GM21737 (cell line): ENCODE measurements around the gene ESRP2.

Source experiments
- ATAC-seq: cut with Tn5 transposase; IDR thresholded peaks from one replicate; pipeline ENCODE4 v1.9.1; 2021; ENCODE audit warnings: mild to moderate bottlenecking, moderate library complexity; ENCODE audit not compliant: unreplicated experiment

Gene ESRP2

DNA sequence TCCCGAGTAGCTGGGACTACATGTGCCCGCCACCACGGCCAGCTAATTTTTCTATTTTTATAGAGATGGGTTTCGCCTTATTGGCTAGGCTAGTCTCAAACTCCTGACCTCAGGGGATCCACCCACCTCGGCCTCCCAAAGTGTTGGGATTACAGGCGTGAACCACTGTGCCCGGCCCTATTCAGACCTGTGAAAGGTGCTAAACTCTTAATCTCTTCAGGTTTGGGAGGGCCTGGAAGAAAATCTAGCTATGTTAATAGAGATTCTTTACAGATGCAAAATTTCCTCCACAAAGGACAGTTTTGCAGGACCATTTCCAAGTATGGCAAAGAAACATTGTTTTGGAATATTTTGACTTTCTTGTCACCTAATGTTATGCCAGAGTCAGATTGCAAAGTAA is 6.2 kb upstream of the ESRP2 start:
- no peak for ATAC-seq

DNA sequence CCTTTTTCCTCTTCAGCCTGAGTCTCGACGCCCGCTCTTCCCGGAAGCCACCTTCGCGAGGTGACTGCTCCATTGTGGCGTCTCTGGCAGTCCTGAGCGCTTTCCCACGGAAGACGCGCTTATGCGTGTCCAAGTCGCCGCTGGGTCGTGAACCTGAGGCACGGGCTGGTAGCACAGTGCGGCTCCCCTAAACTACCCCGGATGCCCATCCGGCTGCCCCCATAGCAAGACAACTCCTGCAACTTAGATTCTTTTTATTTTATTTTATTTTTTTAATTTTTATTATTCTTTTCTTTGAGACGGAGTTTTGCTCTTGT is 2.1 kb upstream of the ESRP2 start:
- ATAC-seq, result peak; percentile 9

DNA sequence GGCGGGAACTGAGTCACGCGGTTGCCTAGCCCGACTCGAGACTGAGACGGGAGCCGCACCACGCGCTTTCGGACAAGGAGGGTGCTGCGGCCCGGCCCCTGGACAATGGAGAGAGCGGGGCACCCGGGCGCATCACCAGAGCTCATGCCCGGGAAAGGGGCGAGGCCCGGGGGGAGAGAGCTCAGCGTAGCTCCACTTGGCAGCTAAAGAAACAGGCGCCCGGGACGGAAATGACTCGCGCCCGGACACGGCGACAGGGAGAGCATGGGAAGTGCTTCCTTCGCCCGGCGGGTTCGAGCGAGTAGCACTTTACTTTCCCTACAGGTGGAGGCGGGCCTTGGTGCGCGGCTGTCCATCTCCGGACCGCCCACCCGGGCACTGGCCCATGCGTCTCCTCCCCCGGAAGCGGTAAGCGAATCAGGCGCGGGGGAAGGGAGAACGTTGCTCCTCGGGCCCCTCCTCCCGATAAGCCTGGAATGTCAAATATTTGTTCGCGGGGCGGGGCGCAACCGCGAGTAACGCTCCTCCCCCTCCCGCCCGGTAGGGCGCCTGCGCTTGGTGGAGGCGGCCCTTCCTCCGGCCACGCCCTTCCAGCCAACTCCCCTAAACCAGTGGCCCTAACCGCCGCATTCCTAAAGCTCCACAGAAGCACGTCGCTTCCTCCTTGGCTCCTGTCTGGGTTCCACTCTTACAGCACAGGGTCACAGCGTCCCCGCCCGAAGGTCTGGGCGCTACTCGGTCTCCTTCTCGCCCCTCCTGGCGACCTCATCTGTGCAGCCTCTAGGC is 1.5 kb upstream of the ESRP2 start:
- peak; percentile 77 for ATAC-seq

DNA sequence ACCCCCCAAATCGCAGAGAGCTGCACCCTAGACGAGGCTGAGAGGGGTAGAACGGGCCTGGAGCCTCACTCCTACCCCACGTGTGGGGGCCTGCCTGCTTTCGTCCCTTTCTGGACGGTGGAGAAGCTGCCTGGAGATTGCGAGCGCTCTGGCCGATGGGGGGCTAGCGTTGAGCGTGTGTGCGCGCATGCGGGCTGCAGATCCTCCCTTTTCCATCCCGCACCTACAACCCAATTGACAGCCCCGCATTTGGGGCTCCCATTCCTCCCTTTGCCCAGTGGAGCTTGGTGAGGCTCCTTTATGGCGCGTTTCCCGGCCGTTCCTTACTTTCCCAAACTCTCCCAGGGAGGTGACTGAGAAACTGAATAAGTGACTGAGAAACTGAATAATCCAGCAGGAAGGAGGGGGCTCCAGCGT is 907 bp upstream of the ESRP2 start:
- ATAC-seq, result no peak

DNA sequence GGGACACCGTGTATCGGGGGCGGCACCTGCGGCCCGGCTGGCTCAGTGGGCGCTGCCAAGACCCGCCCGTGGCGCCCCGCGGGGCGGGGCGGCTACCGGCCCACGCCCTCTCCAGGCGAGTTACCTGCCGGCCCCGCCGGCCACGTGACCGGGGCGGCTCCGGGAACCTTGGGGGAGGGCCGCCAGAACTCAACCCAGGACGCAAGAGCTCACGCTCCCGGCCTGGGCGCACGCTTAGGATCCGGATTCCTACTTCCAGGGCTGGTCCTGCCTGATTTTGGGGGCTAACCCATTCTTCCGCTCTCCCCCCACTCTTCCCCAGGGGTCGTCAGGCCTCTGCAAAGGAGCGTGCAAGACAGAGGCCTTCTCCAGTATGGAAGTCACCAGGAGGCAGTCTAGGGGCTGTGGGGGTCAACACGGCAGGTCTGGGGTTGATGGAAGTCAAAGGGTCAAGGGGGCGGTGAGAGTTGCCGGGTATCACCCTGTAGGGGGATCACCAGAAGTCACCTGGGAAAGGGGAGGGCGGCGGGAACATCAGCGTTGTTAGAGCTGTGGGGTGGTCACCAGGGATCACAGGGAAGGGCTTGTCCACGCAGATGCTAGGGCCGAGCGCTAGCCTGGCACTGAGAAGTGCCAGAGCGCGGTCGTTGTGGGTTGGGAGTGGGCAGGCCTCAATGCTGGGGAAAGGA is 354 bp upstream of the ESRP2 start:
- ATAC-seq, result no peak

DNA sequence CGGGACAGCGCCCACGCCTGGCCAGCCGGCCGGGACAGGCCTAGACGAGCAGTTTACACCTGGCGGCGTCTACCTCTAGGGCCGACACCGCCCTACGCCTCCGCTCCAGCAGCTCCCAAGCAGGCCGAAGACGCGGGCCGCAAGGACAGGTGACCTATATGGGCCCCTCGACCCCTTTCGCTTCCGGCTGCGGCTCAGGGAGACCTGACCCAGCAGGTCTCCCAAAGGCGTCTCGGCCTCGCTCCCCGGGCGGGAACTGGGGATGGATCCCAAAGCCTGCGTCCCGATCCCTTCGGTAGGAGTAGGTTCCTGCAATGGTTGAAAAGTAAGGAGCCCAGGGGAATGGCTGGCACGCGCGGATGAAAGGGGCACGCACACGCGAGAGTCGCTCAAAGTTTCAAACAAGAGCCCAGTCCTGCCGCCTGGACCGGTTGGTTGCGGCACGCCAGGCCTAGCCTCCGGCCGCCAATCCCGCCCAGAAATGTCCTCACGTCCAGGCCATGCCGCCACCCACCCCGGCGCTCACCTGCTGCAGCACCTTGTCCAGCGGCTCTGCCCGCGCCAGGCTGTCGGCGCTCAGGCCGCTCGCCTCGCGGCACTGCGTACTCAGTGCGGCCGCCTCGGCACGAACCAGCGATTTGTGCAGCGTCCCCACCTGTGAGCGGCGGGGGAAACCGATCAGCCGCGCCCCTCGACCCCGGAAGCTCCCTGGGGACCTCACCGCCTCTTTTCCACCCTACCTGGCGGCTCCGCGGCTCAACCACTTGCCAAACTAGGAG is 630 bp downstream of the ESRP2 start:
- no peak for ATAC-seq

DNA sequence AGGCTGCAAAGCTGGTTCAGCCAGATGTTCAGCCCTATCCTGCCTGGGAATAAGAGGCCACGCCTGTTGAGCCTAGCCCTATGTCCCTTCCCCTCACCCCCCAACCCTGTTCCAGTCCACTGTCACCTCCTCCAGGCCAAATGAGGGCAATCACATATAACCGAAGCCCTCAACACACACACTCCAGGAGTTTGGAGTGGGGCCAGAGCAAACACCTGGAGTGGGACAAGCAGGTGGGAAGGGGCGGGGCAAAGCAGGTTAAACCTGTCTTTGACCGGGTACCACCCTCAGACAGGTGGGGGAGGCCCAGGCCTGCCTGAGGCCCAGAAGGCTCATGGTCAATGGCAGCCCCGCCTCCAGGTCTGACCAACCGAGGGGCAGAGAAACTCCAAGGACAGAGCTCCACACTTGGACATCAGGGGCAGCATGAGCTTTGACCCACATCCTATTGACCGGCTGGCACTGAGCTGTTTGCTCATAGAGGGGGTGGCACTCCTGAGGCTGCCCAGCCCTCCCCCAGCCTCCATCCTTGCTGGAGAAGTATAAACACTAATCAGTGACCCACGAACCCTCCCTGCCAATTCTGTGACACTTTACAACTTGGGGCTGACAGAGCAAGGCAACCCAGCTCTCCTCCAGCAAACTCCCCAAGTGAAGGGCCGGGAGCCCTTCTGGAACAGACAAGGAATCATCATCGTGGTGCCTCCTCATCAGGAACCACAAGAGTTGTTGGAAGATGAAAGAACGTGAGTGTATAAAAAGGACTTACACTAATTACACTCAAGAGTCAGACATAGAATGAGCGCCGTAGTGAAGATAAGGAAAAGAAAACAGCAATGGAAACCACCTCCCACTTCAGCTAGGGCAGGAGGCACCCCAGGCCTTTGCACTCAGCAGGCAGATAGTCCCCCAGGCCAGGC is 1.5 kb downstream of the ESRP2 start:
- no peak for ATAC-seq

DNA sequence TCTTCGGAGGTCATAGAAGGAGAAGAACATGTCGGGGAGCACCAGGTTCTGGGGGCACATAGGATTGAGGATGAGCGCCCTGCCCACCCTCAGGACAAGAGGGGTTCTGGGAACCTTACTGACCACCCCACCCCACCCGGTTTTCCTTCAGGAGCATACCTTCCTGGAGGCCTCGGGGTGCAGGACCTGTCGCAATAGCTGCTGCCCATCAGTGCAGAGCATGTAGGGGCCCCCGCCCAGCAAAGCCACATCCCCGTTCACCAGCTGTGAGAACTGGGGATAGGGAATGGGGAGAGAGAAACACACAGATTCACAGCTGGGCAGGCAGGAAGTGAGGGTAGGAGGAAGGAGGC is 2.1 kb downstream of the ESRP2 start:
- ATAC-seq, result no peak

DNA sequence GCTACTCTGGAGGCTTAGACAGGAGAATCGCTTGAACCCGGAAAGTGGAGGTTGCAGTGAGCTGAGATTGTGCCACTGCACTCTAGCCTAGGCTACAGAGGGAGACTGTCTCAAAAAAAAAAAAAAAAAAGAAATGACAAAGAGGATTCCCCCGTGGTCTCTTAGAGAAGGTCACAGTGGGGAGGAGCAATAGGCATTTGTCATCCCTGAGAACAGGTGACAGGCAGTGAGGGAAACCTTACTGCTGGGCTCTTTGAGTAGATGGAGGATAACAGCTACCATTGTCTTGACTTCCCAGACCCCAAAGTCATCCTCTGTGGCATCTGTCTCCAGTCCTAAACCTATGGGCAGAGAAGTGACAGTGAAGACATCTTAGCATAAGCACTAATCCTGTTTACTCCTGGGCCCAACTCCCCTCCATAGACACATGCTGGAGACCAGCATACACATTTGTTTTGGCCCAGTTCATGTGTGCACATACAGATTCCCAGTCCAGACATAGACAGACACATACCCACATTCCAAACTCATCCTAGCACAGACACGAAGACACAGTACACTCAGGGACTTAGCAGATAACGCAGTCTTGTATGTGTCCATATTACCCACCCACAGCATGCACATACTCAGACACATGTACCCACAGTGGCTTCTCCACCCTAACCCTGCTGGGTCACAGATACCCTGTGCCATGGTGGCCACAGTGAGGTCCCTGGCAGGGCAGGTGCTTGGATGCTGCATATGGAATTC is 2.7 kb downstream of the ESRP2 start:
- no peak for ATAC-seq

DNA sequence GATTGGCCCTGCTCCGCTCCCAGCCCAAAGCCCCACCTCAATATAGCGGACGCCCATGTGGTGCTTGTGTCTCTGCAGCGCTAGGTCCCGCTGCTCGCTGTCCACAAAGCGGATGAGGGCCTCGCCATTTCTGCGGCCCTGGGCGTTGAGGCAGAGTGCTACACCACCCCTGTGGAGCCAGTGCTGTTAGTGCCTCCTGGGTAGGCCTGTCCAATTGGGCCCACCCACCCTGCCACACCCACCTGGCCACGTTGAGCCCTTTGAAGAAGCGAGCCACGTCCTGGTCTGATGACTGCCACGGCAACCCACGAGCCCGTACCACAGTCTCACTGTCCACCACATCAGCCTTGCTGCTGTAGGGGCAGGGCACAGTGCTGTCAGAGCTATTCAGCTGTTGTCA is 3.6 kb downstream of the ESRP2 start:
- no peak for ATAC-seq

DNA sequence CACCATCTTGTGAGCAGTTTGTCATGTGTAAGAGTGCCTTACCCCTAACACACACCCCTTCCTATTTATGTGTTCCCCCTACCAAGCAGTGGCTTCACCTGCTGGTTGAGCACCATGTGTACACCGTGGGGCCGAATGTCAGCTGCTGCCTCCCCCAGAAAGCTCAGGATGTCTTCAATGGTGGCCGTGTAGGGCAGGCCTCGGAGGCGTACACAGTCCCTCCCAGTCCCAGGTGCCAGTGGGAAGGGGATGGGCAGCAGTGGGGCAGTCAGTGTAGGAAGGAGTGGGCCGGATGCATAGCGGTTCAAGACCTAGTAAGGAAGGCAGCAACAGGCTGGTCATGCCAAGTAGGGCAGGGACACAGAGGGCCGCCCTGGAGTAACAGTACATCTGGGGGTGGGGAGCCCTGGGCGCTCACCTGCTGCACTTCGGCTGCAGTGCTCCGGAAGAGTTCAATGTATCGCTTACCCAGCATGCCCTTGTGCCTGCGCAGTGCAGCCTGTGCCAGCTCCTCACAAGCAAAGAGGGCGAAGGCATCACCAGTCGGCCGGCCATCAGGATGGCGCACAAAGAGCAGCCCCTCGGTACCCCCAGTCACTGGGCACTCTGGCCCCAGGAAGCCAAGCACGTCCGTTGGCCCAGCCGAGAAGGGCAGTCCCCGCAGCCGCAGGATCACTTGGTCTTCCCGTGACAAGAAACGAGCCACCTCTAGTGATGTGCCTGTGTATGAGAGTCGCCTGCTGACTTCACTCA is 4.4 kb downstream of the ESRP2 start:
- no peak for ATAC-seq

DNA sequence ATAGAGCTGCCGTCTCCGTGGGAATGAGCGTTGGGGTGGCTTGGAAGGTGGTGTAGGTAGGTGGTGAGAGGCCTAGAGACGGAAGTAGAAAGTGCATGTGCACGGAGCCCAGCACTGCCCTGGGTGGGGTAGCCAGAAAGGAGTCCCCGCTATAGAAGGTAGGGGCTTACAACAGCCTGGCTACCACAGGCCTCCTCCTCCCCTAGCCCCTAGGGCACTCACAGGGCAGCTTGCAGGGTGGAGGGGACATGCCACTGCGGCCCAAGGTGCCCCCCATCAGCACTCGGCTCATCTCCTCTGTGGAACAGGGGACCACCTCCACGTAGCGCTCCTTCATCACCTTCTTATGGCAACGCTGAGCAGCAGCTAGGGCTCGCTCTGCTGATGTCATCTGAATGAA is 5.0 kb downstream of the ESRP2 start:
- ATAC-seq, result no peak

DNA sequence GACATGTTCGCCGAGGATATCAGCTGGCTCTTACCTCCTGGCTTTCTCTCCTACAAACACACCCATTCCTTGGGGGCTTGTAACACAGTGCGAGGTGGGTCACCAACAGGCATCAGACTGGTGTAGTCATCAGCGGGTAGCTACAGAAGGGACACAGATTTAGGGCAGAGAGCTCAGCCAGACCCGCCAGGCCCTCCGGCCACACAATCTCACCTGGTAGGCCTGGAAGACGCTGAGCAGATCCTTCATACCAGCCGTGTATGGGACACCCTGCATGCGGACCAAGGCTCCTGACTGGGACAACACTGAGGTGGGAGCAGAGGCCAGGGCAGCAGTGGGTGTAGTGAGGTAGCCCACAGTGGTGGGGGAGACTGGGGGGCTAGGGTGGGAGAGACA is 5.8 kb downstream of the ESRP2 start:
- ATAC-seq, result no peak

DNA sequence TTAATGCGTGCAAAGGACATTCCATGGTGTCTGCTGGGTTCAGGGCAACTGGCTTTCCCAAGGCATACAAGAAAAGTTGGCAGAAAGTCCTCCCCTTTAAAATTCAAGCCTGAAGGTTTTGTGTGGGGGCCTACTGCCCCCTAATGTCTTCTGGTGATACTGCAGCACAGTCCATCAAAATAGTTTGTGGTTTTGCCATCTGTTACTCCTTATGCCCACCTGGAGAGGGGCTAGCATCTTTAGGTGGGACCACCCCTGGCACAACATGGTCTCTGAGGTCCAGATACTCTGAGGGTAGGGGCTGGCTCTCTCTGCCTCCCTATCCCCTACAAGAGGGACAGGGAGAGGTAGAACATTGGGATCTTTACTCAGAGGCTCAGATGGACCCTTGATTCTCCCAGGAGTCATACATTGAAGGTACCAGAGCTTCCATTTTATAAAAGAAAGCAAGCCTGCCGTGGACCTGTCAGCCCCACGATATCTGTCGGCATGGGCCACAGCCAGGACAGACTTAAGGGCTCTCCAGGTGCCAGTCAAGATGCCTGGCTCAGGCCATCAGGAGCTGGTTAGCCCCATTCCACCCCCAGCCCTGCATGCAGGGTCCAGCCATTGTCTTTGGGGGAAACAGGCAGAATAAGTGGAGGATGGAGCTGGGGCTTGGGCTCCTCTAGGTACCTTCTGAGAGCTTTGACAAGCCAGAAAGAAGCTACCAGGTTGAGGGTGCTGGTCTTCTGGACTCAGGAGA is 6.3 kb downstream of the ESRP2 start:
- ATAC-seq, result no peak

DNA sequence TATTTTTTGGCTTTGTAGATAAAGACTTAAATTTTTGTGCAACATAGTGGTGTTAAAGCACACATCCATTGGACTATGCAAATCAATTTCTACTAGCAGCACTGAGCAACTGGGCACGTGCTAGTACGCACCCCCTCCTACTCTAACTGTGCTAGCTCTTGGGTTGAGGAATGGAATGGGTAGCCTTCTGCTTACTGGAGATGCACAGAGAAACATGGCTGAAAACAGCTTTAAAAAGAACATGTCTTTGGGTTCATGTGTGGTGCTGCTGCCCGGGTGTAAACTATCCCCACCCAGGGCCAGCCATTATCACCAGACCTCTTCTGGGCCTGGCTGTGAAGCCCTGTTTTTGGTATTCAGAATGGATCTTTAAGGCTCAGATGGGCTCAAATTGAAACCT is 7.3 kb downstream of the ESRP2 start:
- ATAC-seq, result no peak

DNA sequence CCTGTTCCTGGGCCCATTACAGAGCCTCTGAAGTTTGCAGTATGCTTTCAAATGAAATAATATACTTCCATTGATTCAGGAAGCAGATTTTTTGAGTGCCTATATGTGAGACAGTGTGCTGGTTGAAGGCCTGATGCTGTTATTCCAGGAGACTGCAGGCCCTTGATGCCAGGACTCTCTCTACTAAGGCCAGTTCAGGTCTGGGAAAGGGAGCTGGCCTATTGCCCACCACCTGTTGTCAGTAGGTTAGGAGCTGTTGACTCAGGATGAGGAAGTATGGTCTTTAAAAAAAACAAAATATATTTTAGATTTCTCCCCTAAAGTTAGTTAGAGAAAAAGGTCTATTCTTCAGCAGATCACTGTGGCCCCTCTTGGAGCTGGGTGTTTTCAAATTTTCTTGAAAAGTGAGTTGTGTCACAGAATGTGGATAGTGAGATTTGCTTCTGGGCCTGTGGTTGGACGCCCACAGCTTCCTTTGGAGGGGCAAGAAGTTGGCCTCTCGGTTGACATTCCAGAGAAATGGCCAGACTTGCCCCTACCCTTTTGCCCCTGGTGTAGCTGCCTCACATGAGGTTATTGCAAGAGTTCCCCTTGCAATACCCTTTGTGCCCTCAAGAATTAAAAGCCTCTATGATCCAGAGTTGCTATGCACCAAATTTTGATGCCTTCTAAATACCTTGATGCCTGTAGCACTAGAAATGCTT is 7.9 kb downstream of the ESRP2 start:
- ATAC-seq, result no peak

DNA sequence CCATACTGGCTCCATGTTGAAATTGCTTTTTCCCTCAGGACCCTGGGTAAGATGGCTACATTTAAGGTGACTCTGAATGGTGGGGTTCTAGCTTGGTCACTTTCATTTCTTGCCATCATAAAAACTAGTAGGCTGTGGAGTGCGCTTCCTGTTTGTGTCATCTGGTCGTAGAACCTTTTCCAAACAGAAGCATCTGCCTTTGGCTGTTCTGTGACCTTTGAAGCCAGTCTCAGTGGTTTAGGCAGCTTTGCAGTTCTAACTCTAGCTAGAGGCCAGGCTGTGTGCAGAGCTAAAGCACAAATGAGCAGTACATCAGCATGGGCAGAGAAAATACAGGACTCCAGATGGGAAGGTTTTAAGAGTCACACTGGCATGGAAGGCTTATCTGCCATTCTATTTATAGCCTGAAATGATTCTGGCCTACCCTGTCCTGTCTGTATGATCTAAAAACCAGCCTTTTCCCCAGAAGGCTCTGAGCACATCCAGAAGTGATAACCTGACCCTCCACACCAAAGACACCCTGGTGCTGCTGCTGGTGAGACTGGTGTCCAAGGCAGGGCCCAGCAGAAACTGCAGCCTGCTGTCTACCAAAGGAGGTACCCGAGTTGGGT is 8.6 kb downstream of the ESRP2 start:
- no peak for ATAC-seq

DNA sequence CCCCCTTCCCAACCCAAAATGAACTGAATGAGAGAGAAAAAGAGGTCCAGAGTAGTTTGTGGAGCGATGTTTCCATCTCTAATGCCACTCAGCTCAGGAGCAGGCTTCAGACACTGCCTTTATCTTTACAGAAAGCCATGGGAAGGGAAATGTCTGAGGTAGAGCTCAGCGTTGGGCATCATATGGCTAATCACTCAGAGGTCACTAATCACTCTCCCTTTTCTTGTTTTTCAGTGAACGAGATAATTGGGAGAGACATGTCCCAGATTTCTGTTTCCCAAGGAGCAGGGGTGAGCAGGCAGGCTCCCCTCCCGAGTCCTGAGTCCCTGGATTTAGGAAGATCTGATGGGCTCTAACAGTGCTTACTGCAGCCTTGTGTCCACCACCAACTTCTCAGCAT is 9.8 kb downstream of the ESRP2 start:
- ATAC-seq, result no peak
